HG03159 (cell line): ENCODE measurements around the gene AQP3.
"Not testable (repeated sequence)": the region's sequence is repeated elsewhere in the genome, so short reads cannot be mapped to it uniquely, and the experiment has no call there.

Experiments used
- ATAC-seq: cut with Tn5 transposase; IDR thresholded peaks from one replicate; pipeline ENCODE4 v1.9.1; 2021; ENCODE audit warnings: mild to moderate bottlenecking, moderate library complexity; ENCODE audit not compliant: unreplicated experiment

Gene AQP3

GRCh38 chr9:33419708-33420303 lies 27.6 kb downstream of the AQP3 start:
- no peak for ATAC-seq

- no peak for ATAC-seq
These were observed 29.3 kb downstream of the AQP3 start for GRCh38 chr9:33418090-33418489.

GRCh38 chr9:33416996-33417395 lies 30.4 kb downstream of the AQP3 start:
- no peak for ATAC-seq

- no peak for ATAC-seq
These were observed 31.8 kb downstream of the AQP3 start for GRCh38 chr9:33415501-33416038.

- no peak for ATAC-seq
These were observed 32.4 kb downstream of the AQP3 start for GRCh38 chr9:33414889-33415500.

- no peak for ATAC-seq
These were observed 33.1 kb downstream of the AQP3 start for GRCh38 chr9:33414268-33414667.

GRCh38 chr9:33408087-33408486 lies 39.3 kb downstream of the AQP3 start:
- ATAC-seq: no peak

GRCh38 chr9:33407061-33407460 lies 40.3 kb downstream of the AQP3 start:
- ATAC-seq: no peak

GRCh38 chr9:33404788-33405362 lies 42.5 kb downstream of the AQP3 start:
- ATAC-seq: no peak

GRCh38 chr9:33403941-33404787 lies 43.2 kb downstream of the AQP3 start:
- no peak for ATAC-seq

- ATAC-seq: not testable (repeated sequence)
These were observed 45.0 kb downstream of the AQP3 start, which contains the start of gene AQP7 for GRCh38 chr9:33402371-33402770. TSS of gene AQP7 (minus strand) at chr9:33402568. CDS start at chr9:33401262, 1,306 bp downstream.

GRCh38 chr9:33401809-33402208 lies 45.6 kb downstream of the AQP3 start:
- not testable (repeated sequence) for ATAC-seq

GRCh38 chr9:33399047-33399446 lies 48.3 kb downstream of the AQP3 start:
- ATAC-seq: not testable (repeated sequence)

- ATAC-seq: not testable (repeated sequence)
These were observed 49.6 kb downstream of the AQP3 start for GRCh38 chr9:33397801-33398200.

- ATAC-seq: not testable (repeated sequence)
These were observed 52.1 kb downstream of the AQP3 start for GRCh38 chr9:33395159-33395879.

GRCh38 chr9:33393986-33394385 lies 53.4 kb downstream of the AQP3 start:
- ATAC-seq: not testable (repeated sequence)

GRCh38 chr9:33393581-33393980 lies 53.8 kb downstream of the AQP3 start:
- no peak for ATAC-seq

GRCh38 chr9:33392591-33393021 lies 54.8 kb downstream of the AQP3 start:
- ATAC-seq: not testable (repeated sequence)
